GM21390 (cell line): ENCODE measurements around the gene CSNK2A1.

ENCODE experiments used
- ATAC-seq: cut with Tn5 transposase; IDR thresholded peaks from one replicate; pipeline ENCODE4 v1.9.1; 2021; ENCODE audit not compliant: unreplicated experiment

CSNK2A1 gene

GRCh38 chr20:433300-433975 is 110.2 kb downstream of the CSNK2A1 start:
- ATAC-seq: peak; percentile 82

DNA sequence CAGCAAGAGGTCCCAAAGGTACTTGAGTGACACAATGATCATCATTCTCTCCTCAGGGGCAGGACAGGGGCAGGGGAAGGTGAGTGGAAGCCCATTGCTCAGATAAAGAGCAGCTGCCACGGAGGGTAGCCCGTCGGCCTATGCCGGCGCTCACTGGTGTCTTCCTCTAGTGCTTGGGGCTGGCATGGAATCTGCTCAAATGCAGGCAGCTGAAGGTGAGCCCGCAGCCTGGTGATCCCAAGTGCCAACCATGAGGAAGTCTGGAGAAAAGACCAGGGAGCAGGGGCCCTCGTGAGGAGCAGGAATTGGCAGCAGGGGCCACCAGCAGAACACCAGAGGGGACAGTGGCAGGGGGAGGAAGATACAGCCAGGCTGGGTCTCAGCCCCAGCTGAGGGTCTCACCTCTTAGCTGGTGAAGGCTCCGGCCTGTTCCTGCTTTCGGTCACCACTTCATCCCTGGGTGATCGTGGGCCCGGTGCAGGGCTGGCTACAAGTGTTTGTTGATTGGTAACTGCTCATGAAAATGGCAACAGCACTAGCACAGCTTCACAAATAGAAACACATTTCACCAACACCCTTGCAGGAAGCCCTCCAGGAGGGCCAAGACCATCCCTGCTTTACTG is 110.8 kb downstream of the CSNK2A1 start:
- no peak for ATAC-seq

GRCh38 chr20:432208-432607 is 111.4 kb downstream of the CSNK2A1 start:
- no peak for ATAC-seq

DNA sequence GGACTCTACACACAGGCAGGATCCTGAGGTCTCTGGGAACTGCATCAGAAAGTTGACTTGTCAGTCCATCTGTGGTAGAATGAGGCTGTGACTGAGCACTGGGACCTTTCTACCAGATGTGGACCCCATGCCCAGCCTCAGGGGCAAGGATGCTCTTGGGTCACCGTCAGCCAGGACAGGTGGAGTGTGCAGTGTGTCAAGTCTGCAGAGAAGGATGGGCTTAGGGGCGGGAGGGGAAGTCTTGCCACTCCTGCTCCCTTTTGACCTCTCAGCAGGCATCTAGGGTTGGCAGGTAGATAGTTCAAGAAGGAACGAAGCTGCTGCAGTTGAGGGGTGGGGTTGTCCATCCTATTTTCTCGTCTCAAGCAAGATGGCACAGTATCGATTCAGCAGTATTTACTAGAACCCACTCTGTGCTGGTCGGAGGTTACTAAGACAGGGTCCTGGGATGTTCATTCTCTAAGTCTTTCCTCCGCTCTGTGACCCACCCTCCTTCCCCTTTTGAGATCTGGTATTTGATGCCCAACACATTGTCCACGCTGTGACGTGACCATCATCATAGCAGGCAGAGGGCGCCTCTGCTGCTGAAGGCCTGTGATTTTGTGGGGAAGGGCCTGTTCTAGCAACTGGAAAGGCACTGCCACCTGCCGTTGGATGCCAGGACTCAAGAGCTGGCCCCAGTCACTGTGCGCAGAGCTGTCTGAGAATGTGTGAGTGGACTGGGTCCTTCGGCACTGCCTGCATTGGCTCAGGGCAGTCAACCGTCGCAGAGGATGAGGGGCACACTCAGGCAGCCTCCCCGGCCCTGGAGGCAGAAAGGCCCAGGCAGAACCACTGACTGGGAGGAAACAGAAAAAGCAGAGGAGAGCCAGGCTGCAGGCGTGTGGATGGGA is 112.3 kb downstream of the CSNK2A1 start:
- ATAC-seq: no peak

DNA sequence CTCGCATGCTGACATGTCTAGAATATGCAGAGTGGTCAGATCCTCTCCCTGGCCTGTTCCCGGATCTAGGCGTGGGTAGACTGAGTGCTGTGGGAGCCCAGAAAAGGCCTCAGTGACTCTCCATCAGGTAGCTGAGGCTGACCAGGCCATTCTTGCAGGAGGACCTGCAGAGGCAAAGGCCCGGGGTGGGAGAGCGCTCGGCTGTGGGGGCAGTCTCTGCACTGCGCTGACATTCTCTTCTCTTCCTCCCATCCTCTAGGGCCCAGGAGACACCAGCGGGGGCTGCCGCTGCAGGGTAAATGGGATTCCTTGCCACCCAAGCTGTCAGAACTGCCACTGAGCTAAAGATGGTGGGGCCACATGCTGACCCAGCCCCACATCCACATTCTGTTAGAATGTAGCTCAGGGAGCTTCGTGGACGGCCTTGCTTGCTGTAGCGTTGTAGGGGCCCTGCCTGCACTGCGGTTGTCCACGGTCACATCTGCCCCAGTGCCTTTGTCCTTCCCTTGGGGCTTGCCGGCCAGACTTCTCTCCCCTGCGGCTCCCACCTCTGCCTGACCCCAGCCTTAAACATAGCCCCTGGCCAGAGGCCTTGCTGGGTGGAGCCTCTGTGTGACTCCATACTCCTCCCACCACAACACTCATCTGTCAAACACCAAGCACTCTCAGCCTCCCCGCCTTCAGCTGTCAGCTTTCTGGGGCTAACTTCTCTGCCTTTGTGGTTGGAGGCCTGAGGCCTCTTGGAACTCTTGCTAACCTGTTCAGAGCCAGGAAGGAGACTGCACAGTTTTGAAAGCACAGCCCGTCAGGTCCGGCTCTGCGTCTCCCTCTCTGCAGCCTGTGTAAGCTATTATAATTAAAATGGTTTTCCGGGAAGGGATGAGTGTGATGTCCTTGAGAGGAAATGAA is 113.2 kb downstream of the CSNK2A1 start:
- ATAC-seq: no peak

- ATAC-seq: no peak
Observed at GRCh38 chr20:428658-429200, 114.9 kb downstream of the CSNK2A1 start.

GRCh38 chr20:427849-428657 is 115.5 kb downstream of the CSNK2A1 start:
- no peak for ATAC-seq

GRCh38 chr20:427401-427800 is 116.2 kb downstream of the CSNK2A1 start:
- no peak for ATAC-seq

- no peak for ATAC-seq
Observed at GRCh38 chr20:426566-426965, 117.0 kb downstream of the CSNK2A1 start.
